Esophagus squamous epithelium (tissue), 4 donors: Measurements from ENCODE around the gene ZNF746.

Experiments used
- POLR2A ChIP-seq, 4 donors: fragments of 450-650 bp; IDR thresholded peaks; one replicate each; pipeline ENCODE4 v1.6.1; 2017; ENCODE audit warnings: antibody characterized with exemption in 4 of 4, mild to moderate bottlenecking in 4 of 4, moderate library complexity in 3 of 4
- TF ChIP-seq, protein P1 (sequence below), 6 experiments: fragments of 450-650 bp in 4 of 6; fragments of 200-600 bp in 2 of 6; sonication (generic) in 2 of 6; IDR thresholded peaks; one replicate each; pipeline ENCODE4 v1.5.1; 2016 to 2019; ENCODE audit warnings: antibody characterized with exemption in 6 of 6, mild to moderate bottlenecking in 4 of 6, moderate library complexity in 4 of 6

DNA sequence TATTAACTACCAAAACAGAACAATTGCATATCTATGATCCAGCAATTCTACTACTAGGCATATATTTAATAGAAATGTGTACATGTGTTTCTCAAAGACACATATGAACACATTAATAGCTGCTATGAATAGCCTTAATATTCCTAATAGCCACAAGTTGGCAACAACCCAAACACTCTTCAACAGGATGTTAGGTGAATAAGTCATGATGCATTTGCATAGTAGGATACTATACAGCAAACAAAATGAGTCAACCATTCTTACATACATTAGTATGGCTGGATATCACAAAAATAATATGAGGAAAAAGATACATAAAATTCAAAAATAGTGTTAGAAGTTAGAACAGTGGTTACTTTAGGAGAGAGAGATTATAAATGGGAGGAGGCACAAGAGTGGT, 26.8 kb upstream of the ZNF746 start:
- TF ChIP-seq, protein P1, sequence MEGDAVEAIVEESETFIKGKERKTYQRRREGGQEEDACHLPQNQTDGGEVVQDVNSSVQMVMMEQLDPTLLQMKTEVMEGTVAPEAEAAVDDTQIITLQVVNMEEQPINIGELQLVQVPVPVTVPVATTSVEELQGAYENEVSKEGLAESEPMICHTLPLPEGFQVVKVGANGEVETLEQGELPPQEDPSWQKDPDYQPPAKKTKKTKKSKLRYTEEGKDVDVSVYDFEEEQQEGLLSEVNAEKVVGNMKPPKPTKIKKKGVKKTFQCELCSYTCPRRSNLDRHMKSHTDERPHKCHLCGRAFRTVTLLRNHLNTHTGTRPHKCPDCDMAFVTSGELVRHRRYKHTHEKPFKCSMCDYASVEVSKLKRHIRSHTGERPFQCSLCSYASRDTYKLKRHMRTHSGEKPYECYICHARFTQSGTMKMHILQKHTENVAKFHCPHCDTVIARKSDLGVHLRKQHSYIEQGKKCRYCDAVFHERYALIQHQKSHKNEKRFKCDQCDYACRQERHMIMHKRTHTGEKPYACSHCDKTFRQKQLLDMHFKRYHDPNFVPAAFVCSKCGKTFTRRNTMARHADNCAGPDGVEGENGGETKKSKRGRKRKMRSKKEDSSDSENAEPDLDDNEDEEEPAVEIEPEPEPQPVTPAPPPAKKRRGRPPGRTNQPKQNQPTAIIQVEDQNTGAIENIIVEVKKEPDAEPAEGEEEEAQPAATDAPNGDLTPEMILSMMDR (IDR thresholded peaks at IDR 0.05) = no peak
- TF ChIP-seq POLR2A (IDR thresholded peaks at IDR 0.05) = no peak
